Subcutaneous abdominal adipose tissue (tissue), 5 donors: ENCODE measurements around the gene POLR2E.

Experiments
- H3K27ac ChIP-seq: one replicate; pipeline ENCODE4 v1.7.0; 2013; ENCODE audit warnings: low read depth, mild to moderate bottlenecking, inconsistent platforms, low read length, moderate library complexity
- H3K27me3 ChIP-seq, 5 donors: one replicate each; pipeline ENCODE4 v1.7.0; 2013; ENCODE audit warnings: low read length in 5 of 5, inconsistent platforms in 1 of 5; ENCODE audit not compliant: control insufficient read depth in 5 of 5, insufficient read depth in 4 of 5
- H3K36me3 ChIP-seq, 5 donors: one replicate each; pipeline ENCODE4 v1.7.0; 2013; ENCODE audit warnings: low read length in 5 of 5; ENCODE audit not compliant: control insufficient read depth in 5 of 5, insufficient read depth in 5 of 5
- H3K4me1 ChIP-seq, 5 donors: one replicate each; pipeline ENCODE4 v1.7.0; 2013; ENCODE audit warnings: low read length in 5 of 5, mild to moderate bottlenecking in 3 of 5, moderate library complexity in 1 of 5; ENCODE audit not compliant: control insufficient read depth in 5 of 5, insufficient read depth in 5 of 5
- H3K4me3 ChIP-seq, 5 donors: one replicate each; pipeline ENCODE4 v1.7.0; 2013; ENCODE audit warnings: low read length in 5 of 5, low read depth in 1 of 5
- H3K9ac ChIP-seq, 5 donors: one replicate each; pipeline ENCODE4 v1.7.0; 2013; ENCODE audit warnings: low read length in 5 of 5, mild to moderate bottlenecking in 4 of 5, moderate library complexity in 3 of 5
- H3K9me3 ChIP-seq, 5 donors: one replicate each; pipeline ENCODE4 v1.7.0; 2013; ENCODE audit warnings: low read length in 5 of 5; ENCODE audit not compliant: control insufficient read depth in 5 of 5
- donor health status: healthy.
- donor health status: healthy.
- donor health status: healthy.
- donor health status: healthy.
- donor health status: healthy.

POLR2E gene

DNA sequence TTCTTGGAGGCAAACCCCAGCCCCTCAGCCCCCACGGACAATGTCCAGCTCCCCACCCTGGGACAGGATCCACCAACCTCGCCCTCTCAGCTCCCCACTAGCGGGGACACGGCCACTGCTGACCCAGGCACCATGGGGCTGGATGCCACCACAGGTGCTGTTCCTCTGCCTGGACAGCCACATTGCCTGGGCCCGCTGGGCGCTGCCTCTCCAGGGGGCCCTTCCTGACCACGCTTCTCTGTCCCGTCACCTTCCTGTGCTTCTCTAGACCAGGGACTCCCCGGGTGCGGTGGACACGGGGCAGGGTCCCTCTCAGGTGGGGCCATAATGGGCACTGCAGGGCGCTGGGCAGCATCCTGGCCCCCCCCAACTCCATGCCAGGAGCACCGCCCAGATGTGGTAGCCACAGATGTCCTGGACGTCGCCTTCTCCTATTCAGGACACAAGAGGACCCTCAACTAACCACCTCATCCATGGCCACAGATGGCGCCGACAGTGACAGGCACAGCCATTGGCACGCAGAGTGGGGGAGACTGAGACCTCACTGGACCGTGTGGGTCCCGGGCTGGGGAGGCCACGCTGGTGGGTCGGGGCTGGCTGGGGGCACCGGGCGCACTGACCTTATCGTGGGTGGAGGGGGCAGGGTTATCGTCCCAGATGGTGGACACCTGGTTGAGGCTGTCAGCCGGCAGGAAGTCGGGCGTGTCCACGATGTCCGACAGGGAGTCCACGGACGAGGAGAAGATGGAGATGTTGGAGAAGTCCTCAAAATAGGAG is 32.0 kb upstream of the POLR2E start:
- Histone ChIP-seq H3K9me3 (no peaks in the 10 kb centered on the region), H3K4me3 (no peak overlapping the region), H3K9ac (peak overlapping the region in 2 of 5 donors; percentile 2 to 8), H3K27ac (peak overlapping the region; percentile 37), H3K36me3 (peaks cover 0 to 62% (median 54%) of the 10 kb centered on the region in 5 donors), H3K27me3 (no peaks in the 10 kb centered on the region), H3K4me1 (peaks cover 0 to 26% (median 15%) of the 10 kb centered on the region in 5 donors)

DNA sequence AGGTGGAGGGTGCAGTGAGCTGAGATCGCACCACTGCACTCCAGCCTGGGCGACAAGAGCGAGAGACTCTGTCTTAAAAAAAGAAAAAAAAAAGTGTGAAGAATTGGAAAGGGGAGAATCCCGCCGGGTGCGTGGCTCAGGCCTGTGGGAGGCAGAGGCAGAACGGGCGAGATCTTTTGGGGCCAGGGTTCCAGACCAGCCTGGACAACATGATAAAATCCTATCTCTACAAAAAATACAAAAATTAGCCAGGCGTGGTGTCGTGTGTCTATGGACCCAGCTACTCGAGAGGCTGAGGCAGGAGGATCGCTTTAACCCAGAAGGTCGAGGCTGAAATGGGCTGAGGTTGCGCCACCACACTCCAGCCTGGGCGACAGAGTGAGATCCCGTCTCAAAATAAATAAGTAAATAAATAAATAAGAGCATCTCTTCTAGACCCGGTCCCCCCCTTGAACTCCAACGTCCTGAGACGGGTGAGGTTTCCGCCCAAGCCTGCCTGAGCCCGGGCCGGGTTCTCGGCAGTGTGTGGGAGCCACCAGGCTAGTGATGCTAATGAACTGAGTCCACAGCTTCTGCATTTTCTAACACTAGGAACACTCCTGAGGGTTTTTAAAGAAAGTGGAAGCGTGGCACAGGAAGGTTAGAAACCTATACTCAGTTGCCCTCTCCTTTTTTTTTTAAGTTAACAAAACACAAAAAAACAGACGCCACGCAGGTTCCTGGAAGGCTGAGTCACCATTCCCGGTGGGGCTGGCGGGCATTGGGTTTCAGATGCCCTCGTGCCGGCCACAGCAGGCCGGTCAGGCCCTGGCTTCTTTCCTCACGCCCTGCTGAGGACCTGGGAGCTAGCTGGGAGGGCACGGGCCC is 30.7 kb upstream of the POLR2E start:
- peaks cover 0 to 75% (median 66%) of the 10 kb centered on the region in 5 donors for H3K36me3 ChIP-seq
- H3K9me3 ChIP-seq, result no peaks in the 10 kb centered on the region
- no peak overlapping the region for H3K4me3 ChIP-seq
- H3K4me1 ChIP-seq, result peaks cover 0 to 16% (median 3%) of the 10 kb centered on the region in 5 donors
- H3K27ac ChIP-seq, result peak overlapping the region; percentile 37
- no peaks in the 10 kb centered on the region for H3K27me3 ChIP-seq
- peak overlapping the region in 1 of 5 donors; percentile 29 for H3K9ac ChIP-seq

DNA sequence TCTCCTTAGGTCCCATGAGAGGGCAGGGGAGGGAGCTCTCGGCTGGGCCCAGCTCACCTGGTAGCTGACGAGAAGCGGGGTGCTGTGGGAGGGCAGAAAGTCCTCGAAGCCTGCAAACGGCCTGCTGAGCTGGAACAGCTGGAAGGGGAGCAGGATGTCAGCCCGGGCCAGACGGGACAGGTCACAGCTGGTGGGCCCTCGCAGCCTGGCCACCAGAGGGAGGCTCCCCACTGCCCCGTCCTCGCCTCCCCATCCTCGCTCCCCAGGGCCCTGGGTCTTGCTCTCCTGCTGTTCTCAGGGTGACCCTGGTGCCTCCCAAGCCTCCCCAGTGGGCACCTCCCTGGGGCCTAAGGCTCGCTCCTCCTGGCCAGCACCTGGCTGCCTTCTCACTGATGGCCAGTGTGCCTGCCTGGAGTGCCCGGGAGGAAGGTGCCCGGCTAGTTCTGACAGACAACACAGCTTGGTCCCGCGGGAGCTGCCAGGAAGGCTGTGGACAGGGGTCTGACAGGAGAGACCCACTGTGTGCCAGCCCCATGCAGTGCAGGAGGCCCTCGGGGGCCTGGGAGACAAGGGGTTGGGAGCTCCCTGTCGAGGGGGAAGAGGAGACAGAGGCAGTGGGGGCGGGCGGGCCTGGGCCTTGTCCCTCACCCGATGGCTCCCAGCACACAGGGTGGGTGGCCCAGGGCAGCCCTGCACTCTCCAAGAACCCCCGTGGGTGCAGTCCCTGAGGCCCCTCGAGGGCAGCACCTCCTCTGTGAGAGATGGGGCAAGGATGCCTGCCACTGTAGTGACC is 28.9 kb upstream of the POLR2E start:
- no peaks in the 10 kb centered on the region for H3K4me1 ChIP-seq
- peaks cover 0 to 91% (median 82%) of the 10 kb centered on the region in 5 donors for H3K36me3 ChIP-seq
- H3K27ac ChIP-seq, result no peak overlapping the region
- H3K27me3 ChIP-seq, result no peaks in the 10 kb centered on the region
- H3K9ac ChIP-seq, result no peak overlapping the region
- no peaks in the 10 kb centered on the region for H3K9me3 ChIP-seq
- H3K4me3 ChIP-seq, result no peak overlapping the region

DNA sequence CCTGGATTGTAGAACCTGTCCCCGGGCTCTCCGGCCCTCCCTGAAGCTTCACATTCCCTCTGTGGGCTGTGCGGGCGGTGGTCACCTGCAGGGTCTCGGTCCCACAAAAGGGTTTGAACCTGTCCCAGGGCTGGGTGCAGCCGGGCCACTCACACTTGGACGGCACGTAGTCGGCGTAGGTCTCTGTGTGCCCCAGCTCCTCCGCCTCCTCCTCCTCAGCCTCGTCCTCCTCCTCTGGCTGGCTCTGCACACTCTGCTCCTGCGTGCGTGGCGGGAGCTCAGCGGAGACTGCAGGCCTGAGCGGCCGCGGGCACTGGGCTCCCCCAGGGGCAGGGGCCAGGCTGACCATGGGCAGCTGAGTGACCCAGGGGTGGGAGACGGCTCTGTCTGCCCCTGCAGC is 28.2 kb upstream of the POLR2E start:
- Histone ChIP-seq H3K9me3 (no peaks in the 10 kb centered on the region), H3K36me3 (peaks cover 0 to 96% (median 88%) of the 10 kb centered on the region in 5 donors), H3K27ac (no peak overlapping the region), H3K4me1 (no peaks in the 10 kb centered on the region), H3K27me3 (no peaks in the 10 kb centered on the region), H3K9ac (no peak overlapping the region), H3K4me3 (no peak overlapping the region)

DNA sequence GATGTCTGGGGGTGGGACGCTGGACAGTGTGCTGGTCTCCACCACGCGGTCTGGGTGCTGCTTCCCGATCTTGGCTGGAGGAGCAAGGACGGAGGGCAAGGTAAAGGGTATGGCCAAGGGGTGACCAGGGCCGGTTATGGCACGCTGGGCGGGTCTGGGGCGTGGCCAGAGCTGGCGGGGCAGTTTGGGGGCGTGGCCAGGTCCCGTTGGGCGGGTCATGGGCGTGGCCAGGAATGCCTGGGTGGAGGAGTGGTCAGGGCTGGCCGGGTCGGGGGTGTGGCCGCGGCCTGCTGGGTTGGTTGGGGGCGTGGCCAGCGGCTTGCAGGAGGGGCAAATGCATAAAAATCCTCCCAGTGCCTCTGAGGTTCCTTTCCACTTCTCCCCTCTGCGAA is 27.8 kb upstream of the POLR2E start:
- H3K4me1 ChIP-seq, result no peaks in the 10 kb centered on the region
- peaks cover 0 to 97% (median 89%) of the 10 kb centered on the region in 5 donors for H3K36me3 ChIP-seq
- no peak overlapping the region for H3K27ac ChIP-seq
- H3K4me3 ChIP-seq, result no peak overlapping the region
- H3K9me3 ChIP-seq, result no peaks in the 10 kb centered on the region
- H3K9ac ChIP-seq, result no peak overlapping the region
- H3K27me3 ChIP-seq, result no peaks in the 10 kb centered on the region

DNA sequence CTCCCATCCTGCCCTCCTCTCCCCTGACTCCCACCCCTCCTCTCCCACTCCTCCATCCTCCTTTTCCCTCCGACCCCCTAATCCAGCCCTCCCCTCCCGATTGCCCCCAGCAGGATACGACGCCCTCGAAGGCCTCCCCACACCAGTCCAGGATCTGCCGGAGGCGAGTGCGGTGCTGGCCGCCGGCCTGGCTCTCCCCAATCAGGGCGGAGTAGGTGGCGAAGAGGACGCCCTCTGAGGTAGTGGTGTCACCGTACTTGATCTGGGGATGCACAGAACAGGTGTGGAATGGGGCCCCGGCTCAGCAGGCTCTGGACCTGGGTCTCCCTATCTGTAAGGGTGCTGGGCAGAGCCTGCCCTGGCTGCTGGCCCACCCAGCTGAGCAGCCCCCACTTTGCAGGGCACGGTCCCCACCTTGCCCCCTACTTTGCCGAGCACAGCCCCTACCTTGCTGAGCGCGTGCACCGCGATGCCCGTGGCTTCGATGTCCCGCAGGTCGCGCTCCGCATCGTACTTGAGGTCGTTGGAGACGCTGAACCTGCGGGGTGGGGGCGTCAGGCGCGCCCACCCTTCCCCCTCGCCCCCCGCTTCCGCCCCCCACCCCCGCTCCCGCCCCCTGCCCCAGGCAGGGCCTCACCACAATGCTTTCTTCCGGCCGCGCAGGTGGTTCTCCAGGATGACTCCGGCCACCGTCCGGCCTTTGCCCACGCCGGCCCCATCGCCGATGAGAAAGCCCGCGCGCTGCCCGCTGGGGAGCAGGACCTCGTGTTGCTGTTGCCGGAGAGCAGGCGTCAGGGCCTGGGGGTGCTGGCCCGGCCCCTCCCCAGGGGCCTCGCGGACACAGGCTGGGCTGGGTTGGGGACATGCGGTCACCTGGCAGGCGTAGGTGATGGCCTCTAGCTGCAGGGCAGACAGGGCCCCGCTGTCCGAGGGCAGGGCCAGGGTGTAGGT is 27.1 kb upstream of the POLR2E start:
- Histone ChIP-seq H3K36me3 (peaks cover 0 to 97% (median 90%) of the 10 kb centered on the region in 5 donors), H3K27ac (no peak overlapping the region), H3K4me3 (no peak overlapping the region)

DNA sequence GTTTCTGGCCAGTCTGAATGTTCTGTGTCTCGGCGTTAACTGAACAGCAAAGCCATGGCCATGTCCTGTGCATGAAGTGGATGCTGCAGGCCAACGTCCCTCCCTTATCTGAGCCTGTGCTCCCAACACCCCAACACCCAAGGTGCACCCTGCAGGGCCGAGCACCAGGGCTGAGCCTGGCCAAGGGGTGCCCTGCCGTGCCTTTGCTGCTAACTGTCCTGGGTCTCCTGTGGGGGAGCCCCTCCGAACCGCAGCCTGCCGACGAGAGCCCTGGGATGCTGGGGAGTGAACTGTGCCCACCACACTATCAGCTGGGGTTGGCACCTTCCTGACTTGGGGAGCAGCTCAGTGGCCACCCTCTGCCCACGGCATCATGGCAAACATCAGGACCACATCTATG is 26.2 kb upstream of the POLR2E start:
- H3K9ac ChIP-seq, result no peak overlapping the region
- no peaks in the 10 kb centered on the region for H3K27me3 ChIP-seq
- no peak overlapping the region for H3K4me3 ChIP-seq
- no peak overlapping the region for H3K27ac ChIP-seq
- H3K4me1 ChIP-seq, result no peaks in the 10 kb centered on the region
- H3K9me3 ChIP-seq, result no peaks in the 10 kb centered on the region
- peaks cover 0 to 97% (median 90%) of the 10 kb centered on the region in 5 donors for H3K36me3 ChIP-seq

More for the DNA sequence above, 27.1 kb upstream of the POLR2E start:
- Histone ChIP-seq H3K9me3 (no peaks in the 10 kb centered on the region), H3K9ac (no peak overlapping the region), H3K4me1 (no peaks in the 10 kb centered on the region), H3K27me3 (no peaks in the 10 kb centered on the region)

DNA sequence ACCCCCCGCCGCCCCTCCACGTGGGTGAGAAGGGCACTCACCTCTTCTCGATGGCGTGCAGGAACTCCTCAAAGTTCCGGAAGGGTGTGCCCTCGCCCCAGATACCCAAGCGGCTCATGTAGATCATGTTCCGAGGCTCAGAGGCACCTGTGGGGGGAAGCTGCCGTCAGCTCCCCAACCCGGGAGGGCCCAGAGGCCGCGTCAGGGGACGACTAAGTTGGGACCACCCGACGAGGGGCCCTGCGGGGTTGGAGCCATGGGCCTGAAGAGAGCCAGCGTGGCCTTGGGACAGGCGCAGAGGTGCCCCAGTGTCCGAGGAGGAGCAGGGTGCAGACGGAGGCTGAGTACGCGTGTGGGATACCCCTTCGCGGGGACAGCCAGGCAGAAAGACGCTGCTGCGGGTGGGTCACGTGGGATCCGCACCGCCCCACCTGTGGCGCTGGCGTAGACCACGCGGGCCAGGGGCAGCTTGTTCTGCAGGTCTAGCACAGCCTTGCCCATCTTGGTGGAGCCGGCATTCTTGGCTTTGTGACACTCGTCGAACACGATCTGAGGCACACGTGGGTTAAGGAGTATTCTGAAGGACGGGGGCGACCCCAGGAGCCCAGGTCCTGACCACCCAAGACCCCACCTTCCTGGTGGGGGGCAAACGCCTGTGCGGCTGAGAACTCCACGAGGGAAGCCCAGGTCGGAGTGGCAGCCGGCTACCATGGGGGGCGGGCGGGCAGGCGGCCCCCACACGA is 24.5 kb upstream of the POLR2E start:
- Histone ChIP-seq H3K4me3 (no peak overlapping the region), H3K9ac (no peak overlapping the region), H3K27me3 (no peaks in the 10 kb centered on the region), H3K9me3 (no peaks in the 10 kb centered on the region), H3K36me3 (peaks cover 0 to 92% (median 83%) of the 10 kb centered on the region in 5 donors), H3K4me1 (no peaks in the 10 kb centered on the region), H3K27ac (no peak overlapping the region)
